Subcutaneous adipose tissue (tissue), 4 donors: ENCODE data around the gene PIAS4. TPM values are rescaled to one million over a fixed set of nuclear protein-coding genes. Genes with fewer than 3 reads are reported as not detected.

Source experiments
- total RNA-seq, 4 donors: library from RNA; depleted of rRNA; stranded (reverse); fragments of >200 nt; gene quantifications; one replicate each; pipeline ENCODE4 v1.1.0, GENCODE V29; 2016
- TF ChIP-seq, protein P1 (sequence below): fragments of 450-650 bp; IDR thresholded peaks from one replicate; pipeline ENCODE4 v1.5.1; 2016; ENCODE audit warnings: low read depth, mild to moderate bottlenecking, control low read depth, antibody characterized with exemption, moderate library complexity

PIAS4 gene
- total RNA-seq, 4 donors from 2014 or later, result 7.7 to 50.4 (median 16.1) TPM

DNA sequence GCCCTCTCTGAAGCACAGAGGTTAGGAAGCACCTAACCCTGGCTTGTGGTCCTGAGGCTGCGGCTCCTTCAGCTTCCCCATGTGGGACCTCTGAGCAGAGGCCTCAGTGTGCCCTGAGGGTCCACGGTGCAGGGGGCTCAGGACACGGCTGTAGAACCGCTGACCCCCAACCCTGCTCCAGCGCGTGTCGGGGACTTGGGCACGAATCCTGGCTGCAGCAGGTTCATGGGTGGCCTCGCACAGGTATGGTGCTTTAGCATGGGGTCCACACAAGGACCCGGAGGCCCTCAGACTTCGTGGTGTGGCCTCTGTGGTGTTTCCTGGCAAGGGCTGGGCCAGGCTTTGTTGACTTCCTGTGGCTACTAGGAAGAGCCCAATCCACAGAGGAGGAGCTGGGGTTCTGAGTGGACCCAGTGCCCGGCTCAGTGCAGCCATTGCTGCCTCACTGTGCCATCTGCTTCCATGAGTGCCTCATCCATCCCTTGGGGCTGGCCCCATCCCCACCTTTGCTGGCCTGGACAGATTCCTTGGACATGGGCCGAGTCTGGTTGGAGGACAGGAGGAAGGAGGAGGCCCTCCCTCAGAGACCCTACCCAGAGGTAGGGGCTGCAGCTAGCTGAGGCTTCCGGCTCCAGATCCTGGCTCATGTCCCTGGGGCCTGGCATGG, 34.7 kb downstream of the PIAS4 start:
- TF ChIP-seq, protein P1, sequence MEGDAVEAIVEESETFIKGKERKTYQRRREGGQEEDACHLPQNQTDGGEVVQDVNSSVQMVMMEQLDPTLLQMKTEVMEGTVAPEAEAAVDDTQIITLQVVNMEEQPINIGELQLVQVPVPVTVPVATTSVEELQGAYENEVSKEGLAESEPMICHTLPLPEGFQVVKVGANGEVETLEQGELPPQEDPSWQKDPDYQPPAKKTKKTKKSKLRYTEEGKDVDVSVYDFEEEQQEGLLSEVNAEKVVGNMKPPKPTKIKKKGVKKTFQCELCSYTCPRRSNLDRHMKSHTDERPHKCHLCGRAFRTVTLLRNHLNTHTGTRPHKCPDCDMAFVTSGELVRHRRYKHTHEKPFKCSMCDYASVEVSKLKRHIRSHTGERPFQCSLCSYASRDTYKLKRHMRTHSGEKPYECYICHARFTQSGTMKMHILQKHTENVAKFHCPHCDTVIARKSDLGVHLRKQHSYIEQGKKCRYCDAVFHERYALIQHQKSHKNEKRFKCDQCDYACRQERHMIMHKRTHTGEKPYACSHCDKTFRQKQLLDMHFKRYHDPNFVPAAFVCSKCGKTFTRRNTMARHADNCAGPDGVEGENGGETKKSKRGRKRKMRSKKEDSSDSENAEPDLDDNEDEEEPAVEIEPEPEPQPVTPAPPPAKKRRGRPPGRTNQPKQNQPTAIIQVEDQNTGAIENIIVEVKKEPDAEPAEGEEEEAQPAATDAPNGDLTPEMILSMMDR, result no peak

DNA sequence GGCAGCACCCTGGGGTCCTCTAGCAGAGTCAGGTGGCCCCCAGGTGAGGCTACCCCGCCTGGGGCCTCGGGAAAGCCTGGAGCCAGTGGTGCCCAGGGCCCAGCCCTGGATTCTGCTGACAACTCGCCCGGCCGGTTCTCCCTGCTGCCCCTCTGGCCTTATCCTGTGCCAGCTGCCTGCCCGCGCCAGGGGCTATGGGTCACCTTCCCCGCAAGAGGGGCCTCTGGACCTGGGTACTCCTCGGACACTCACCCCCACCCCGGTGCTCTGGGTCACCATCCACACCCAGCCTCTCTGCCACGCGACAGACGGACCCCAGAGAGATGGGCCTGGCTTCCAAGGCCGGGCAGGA, 35.2 kb downstream of the PIAS4 start:
- TF ChIP-seq, protein P1, result no peak

DNA sequence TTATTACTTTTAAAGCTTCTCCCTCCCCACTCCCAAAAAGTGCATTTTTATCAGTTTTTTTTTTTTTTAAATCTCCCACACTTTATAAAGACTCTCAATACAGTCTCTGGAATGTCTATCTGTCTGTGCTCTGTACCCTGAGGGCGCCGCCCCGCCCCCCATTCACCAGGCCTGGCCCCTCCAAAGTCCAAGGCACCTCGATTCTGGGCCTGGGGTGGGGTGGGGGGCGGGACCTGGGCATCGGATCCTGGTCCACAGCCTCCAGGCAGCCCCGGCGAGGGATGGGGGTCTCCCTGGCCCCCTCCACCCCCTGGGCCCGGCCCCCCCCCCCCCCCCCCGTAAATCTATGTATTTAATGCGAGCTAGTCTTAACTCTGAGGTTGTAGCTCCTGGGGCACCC, 35.9 kb downstream of the PIAS4 start:
- TF ChIP-seq, protein P1, result no peak

DNA sequence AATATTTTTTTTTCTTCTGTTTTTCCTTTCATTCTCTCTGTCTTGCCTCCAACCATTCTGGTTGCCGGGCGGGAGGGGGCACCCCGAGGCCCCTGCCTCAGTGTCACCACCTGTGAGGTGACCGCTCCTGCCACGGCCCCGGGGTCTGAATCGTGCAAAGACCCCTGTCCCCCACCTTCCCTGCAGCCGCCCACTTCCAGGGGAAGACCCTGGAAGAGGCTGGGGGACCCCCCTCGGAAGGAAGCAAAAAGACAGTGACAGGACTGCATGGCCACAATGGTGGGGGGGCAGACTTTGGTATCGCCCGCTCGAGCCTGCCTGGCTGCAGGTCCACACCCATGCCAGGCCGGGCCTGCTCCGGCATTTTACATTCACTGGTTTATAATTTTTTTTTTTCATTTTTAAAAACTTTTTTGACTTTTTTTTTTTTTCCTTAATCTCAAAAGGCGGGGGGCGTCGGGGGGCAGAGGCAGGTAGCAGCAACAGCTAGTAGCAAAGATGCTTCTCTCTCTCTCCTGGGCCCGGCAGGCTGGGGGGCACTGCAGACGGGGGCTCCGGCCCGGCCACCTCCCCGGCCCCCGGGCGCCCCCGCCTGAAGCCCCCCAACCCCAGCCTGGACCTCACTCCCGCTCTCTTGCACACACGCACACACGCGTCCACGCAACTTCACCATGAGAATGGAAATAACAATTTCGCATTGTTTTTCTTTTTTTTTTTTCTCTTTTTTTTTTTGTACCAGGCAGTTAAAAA, 36.6 kb downstream of the PIAS4 start:
- TF ChIP-seq, protein P1, result no peak

DNA sequence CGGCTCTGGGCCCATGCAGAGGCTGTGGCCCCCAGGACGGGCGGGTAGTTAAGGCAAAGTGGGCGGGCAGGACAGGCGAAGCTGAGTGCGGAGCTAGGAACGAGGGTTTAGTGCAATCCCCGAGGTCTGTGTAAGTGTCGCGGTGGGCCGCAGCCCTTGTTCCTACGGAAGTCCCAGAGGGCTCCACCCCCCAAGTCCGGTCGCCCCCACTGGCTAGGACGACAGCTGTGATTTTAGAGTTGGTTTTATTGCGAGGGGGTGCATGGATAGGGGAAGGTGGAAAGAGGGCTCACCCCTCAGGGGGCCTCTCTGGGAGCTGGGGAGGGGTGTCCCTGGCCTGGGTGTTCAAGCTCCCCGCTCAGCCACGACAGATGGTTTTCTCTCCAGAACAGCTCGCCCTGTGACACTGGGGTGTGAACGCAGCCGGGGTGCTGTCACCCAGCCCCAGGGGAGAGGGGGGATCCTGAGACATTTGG, 37.5 kb downstream of the PIAS4 start:
- TF ChIP-seq, protein P1, result no peak

DNA sequence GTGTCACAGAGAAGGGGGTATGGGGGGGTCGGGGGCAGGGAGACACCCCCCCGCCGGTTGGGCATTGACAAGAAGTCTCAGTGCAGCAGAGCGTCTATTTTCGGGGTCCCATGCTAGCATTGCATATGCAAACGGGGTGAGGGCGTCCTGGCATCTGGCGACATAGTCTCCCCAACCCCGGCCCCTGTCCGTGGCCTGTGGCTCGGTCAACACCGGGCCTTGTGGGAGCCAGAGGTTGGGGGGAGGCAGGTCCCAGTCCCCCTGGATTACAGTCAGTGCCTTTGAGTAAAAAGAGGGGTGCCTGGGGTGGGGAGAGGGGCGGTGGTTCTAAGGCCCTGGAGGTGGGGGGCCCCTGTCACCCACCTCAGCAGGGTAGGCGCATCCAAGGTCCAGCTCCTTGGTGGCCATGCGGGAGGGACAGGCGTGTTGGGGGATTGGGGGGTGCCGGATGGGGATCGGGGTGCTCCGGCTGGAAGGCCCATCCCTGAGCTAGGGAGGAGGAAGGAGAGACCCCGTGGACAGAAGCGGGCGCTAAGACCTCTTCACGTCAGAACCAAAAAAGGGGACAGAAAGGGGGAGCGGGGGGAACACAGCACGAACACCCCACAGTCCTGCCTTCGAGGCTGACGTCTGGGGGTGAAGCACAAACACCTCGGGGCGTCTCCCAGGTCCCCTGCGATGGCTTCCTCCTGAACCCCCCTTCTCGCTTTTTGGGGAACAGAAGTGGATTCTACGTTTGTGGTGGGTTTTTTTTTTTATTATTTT, 38.2 kb downstream of the PIAS4 start:
- TF ChIP-seq, protein P1, result no peak

DNA sequence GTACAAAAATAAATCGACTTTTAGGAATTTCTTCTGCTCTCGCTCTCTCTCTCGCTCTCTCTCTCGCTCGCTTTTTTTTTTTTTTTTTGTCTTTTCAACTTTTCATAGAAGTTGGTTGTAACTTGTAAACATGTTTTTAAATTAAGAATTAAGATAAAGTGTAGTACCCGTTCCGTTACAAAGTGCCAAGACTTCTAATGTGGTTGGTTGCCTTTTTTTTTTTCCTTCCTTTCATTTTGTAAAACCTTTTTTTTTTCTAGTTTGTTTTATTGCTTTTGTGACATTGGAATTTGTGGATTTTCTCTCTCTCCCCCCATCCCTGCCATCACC, 38.8 kb downstream of the PIAS4 start:
- TF ChIP-seq, protein P1, result no peak
